SK-N-SH treated with all-trans-retinoic acid at 6 μM for 48 hours (cell line): ENCODE data around the gene C18orf32.

Experiments
- RARB ChIP-seq: fragments of 250-450 bp; sonication (Bioruptor Pico); IDR thresholded peaks from 2 replicates; pipeline ENCODE4 v1.8.0; 2021; ENCODE audit warnings: mild to moderate bottlenecking, moderate library complexity
- TF ChIP-seq, protein P1 (sequence below): fragments of 250-450 bp; sonication (Bioruptor Pico); IDR thresholded peaks from 2 replicates; pipeline ENCODE4 v1.8.0; 2020; ENCODE audit warnings: mild to moderate bottlenecking, moderate library complexity, borderline replicate concordance

DNA sequence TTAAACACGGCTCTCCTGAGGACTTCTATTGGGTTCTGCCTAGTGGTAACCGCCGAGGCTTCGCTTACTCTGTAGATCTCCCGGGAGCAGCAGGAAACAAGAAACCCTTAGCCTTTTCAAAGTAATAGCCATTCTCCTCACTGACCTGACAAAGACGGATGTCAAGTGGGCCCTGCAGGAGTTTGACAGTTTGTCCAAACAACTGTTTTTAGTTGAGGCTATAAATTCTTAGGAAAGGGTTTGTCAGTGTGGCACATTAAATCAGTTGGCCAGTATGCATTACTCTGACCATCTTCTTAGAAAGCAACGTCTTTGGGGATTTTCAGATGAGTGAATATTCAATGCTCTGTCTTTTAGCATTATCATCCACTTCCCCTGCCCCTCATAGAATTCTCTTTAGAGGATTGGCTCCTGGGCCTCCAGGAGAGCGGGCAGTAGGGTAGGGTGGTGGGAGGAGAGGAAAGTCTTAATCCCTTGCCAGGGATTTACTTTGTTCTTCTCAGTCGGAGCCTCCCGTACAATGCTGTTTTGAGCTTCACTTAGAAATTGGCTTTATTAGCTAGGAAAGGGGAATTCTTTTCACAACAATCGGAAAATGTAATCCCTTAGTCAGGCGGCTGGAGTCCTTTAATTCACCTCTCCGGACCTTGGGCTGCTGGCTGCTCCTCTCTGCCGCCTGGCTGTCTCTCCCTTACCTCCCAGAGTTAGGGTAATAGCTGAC, 13.3 kb upstream of the C18orf32 start:
- TF ChIP-seq, protein P1, sequence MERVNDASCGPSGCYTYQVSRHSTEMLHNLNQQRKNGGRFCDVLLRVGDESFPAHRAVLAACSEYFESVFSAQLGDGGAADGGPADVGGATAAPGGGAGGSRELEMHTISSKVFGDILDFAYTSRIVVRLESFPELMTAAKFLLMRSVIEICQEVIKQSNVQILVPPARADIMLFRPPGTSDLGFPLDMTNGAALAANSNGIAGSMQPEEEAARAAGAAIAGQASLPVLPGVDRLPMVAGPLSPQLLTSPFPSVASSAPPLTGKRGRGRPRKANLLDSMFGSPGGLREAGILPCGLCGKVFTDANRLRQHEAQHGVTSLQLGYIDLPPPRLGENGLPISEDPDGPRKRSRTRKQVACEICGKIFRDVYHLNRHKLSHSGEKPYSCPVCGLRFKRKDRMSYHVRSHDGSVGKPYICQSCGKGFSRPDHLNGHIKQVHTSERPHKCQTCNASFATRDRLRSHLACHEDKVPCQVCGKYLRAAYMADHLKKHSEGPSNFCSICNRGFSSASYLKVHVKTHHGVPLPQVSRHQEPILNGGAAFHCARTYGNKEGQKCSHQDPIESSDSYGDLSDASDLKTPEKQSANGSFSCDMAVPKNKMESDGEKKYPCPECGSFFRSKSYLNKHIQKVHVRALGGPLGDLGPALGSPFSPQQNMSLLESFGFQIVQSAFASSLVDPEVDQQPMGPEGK (CRISPR knock-in tag), result no peak
- no peak for TF ChIP-seq RARB (CRISPR knock-in tag)
